ENCODE results near the gene HSD17B11. TPM values are rescaled to one million over a fixed set of nuclear protein-coding genes. Genes with fewer than 3 reads are reported as not detected.
"Not testable (repeated sequence)": the region's sequence is repeated elsewhere in the genome, so short reads cannot be mapped to it uniquely, and the experiment has no call there.

Gene HSD17B11
- total RNA-seq, 4 donors from 2014 or later: 62.0 to 142 (median 105) TPM

GRCh38 chr4:87420276-87420830 lies 29.4 kb upstream of the HSD17B11 start:
- H3K4me3 ChIP-seq: no peak overlapping the region
- H3K36me3 ChIP-seq: no peaks in the 10 kb centered on the region
- TF ChIP-seq CTCF (IDR thresholded peaks at IDR 0.05) (no peak), POLR2A (IDR thresholded peaks at IDR 0.05) (no peak)
- no peak for DNase-seq
- no peaks in the 10 kb centered on the region for H3K9me3 ChIP-seq
- no peaks in the 10 kb centered on the region for H3K4me1 ChIP-seq
- intact Hi-C loops (cut with DNase I; ENCODE audit: low total_unique reads): no loop called here
- no peaks in the 10 kb centered on the region for H3K27me3 ChIP-seq
- no peak overlapping the region for H3K27ac ChIP-seq

GRCh38 chr4:87419578-87420249 lies 28.7 kb upstream of the HSD17B11 start:
- no peaks in the 10 kb centered on the region for H3K27me3 ChIP-seq
- no peaks in the 10 kb centered on the region for H3K4me1 ChIP-seq
- no peak overlapping the region for H3K4me3 ChIP-seq
- DNase-seq: no peak
- no peaks in the 10 kb centered on the region for H3K9me3 ChIP-seq
- TF ChIP-seq POLR2A (IDR thresholded peaks at IDR 0.05): no peak
- no peak for TF ChIP-seq CTCF (IDR thresholded peaks at IDR 0.05)
- H3K27ac ChIP-seq: no peak overlapping the region
- intact Hi-C loops (cut with DNase I; ENCODE audit: low total_unique reads): no loop called here
- no peaks in the 10 kb centered on the region for H3K36me3 ChIP-seq

GRCh38 chr4:87418410-87418809 lies 27.4 kb upstream of the HSD17B11 start:
- DNase-seq; H3K36me3 ChIP-seq; H3K9me3 ChIP-seq; H3K27me3 ChIP-seq; H3K4me1 ChIP-seq; H3K4me3 ChIP-seq; H3K27ac ChIP-seq; intact Hi-C loops (cut with DNase I; ENCODE audit: low total_unique reads): not testable (repeated sequence)

GRCh38 chr4:87416965-87417364 lies 26.0 kb upstream of the HSD17B11 start:
- H3K27me3 ChIP-seq: no peaks in the 10 kb centered on the region
- DNase-seq: no peak
- H3K36me3 ChIP-seq: no peaks in the 10 kb centered on the region
- no peaks in the 10 kb centered on the region for H3K9me3 ChIP-seq
- no peaks in the 10 kb centered on the region for H3K4me1 ChIP-seq
- intact Hi-C loops (cut with DNase I; ENCODE audit: low total_unique reads): no loop called here
- H3K27ac ChIP-seq: no peak overlapping the region
- H3K4me3 ChIP-seq: no peak overlapping the region
- TF ChIP-seq CTCF (IDR thresholded peaks at IDR 0.05): no peak
- no peak for TF ChIP-seq POLR2A (IDR thresholded peaks at IDR 0.05)

- no peak overlapping the region for H3K4me3 ChIP-seq
- no peaks in the 10 kb centered on the region for H3K27me3 ChIP-seq
- H3K4me1 ChIP-seq: no peaks in the 10 kb centered on the region
- no peak overlapping the region for H3K27ac ChIP-seq
- H3K36me3 ChIP-seq: no peaks in the 10 kb centered on the region
- H3K9me3 ChIP-seq: no peaks in the 10 kb centered on the region
- TF ChIP-seq CTCF (IDR thresholded peaks at IDR 0.05): no peak
- TF ChIP-seq POLR2A (IDR thresholded peaks at IDR 0.05): no peak
- intact Hi-C loops (cut with DNase I; ENCODE audit: low total_unique reads): no loop called here
- DNase-seq: no peak
Measured at GRCh38 chr4:87414816-87415215, 23.8 kb upstream of the HSD17B11 start.
